ENCODE data around the gene OR11G2. TPM values are rescaled to one million over a fixed set of nuclear protein-coding genes. Genes with fewer than 3 reads are reported as not detected.

The OR11G2 gene
- polyA plus RNA-seq, 1 of the 3 experiments (the other 2 are of a cell fraction) = not detected

DNA sequence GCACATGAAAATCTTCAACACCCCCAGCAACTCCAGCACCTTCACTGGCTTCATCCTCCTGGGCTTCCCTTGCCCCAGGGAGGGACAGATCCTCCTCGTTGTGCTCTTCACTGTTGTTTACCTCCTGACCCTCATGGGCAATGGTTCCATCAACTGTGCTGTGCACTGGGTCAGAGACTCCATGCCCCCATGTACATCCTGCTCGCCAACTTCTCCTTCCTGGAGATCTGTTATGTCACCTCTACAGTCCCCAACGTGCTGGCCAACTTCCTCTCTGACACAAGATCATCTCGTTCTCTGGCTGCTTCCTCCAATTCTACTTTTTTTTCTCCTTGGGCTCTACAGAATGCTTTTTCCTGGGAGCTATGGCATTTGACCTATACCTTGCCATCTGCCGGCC, 11.5 kb upstream of the OR11G2 start:
- H3K36me3 ChIP-seq (replicated peaks in 1 of 2; ENCODE audit: control insufficient read depth in 1 of 2, insufficient read depth in 2 of 2, low read length in 1 of 2) = no peaks in the 10 kb centered on the region
- ChIA-PET POLR2A (no interaction called here), CTCF (no interaction called here)
- H3K4me1 ChIP-seq (ENCODE audit: control insufficient read depth in 1 of 2, insufficient read depth in 2 of 2, low read depth in 1 of 2, low read length in 1 of 2) = no peaks in the 10 kb centered on the region; a peak in 1 of 4 replicates
- H2AFZ ChIP-seq (ENCODE audit: low read depth) = no peak overlapping the region
- no peak overlapping the region for H3K4me3 ChIP-seq (ENCODE audit: low read depth in 2 of 2, low read length in 1 of 2)
- DNase-seq = no peak
- peaks cover 22% of the 10 kb centered on the region for H3F3A ChIP-seq (replicated peaks; ENCODE audit: insufficient read depth)
- WGBS (ENCODE audit: low lambda C conversion rate) = 27% methylated on average over 5 of the region's 5 CpGs
- no peak overlapping the region for H3K9ac ChIP-seq
- no peaks in the 10 kb centered on the region for H4K20me1 ChIP-seq (ENCODE audit: insufficient read depth)
- no peaks in the 10 kb centered on the region for H3K9me3 ChIP-seq
- no peaks in the 10 kb centered on the region for H3K79me2 ChIP-seq (ENCODE audit: insufficient read depth)
- H3K9me2 ChIP-seq = no peaks in the 10 kb centered on the region
- no peak overlapping the region for H3K4me2 ChIP-seq
- TF ChIP-seq, protein P1, sequence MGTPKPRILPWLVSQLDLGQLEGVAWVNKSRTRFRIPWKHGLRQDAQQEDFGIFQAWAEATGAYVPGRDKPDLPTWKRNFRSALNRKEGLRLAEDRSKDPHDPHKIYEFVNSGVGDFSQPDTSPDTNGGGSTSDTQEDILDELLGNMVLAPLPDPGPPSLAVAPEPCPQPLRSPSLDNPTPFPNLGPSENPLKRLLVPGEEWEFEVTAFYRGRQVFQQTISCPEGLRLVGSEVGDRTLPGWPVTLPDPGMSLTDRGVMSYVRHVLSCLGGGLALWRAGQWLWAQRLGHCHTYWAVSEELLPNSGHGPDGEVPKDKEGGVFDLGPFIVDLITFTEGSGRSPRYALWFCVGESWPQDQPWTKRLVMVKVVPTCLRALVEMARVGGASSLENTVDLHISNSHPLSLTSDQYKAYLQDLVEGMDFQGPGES (IDR thresholded peaks at IDR 0.05; ENCODE audit: low read depth, low read length) = no peak
- TF ChIP-seq TAF1 (IDR thresholded peaks at IDR 0.05; ENCODE audit: borderline replicate concordance, low read depth, low read length) (no peak), SMC3 (IDR thresholded peaks at IDR 0.05; ENCODE audit: low read depth, low read length) (no peak), YY1 (IDR thresholded peaks at IDR 0.05; ENCODE audit: low read depth) (no peak), SIN3A (IDR thresholded peaks at IDR 0.05; ENCODE audit: borderline replicate concordance, low read depth, low read length) (no peak)
- H3K27ac ChIP-seq (ENCODE audit: low read depth in 2 of 2, low read length in 1 of 2) = no peak overlapping the region
- H3K27me3 ChIP-seq (ENCODE audit: insufficient read depth) = no peaks in the 10 kb centered on the region

DNA sequence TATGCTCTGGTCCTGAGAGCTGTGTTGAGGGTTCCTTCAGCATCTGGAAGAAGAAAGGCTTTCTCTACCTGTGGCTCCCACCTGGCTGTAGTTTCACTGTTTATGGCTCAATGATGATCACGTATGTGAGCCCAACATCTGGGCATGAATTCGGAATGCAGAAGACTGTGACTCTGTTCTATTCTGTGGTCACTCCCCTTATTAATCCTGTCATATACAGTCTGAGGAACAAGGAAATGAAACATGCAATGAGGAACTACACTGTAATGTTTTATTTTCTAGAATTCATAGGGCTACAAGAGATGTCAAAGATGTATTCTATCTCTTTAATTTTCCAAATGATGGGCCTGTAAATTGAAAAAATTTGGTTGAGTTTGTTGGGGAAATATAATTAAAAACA, 10.8 kb upstream of the OR11G2 start:
- no peak overlapping the region for H3K4me3 ChIP-seq (ENCODE audit: low read depth in 2 of 2, low read length in 1 of 2)
- no peaks in the 10 kb centered on the region for H3K9me3 ChIP-seq
- H4K20me1 ChIP-seq (ENCODE audit: insufficient read depth) = no peaks in the 10 kb centered on the region
- ChIA-PET CTCF (no interaction called here), POLR2A (no interaction called here)
- H3K4me2 ChIP-seq = no peak overlapping the region
- 59% methylated on average over 2 of the region's 2 CpGs for WGBS (ENCODE audit: low lambda C conversion rate)
- H3K4me1 ChIP-seq (ENCODE audit: control insufficient read depth in 1 of 2, insufficient read depth in 2 of 2, low read depth in 1 of 2, low read length in 1 of 2) = no peaks in the 10 kb centered on the region; a peak in 1 of 4 replicates
- no peaks in the 10 kb centered on the region for H3K27me3 ChIP-seq (ENCODE audit: insufficient read depth)
- H3K36me3 ChIP-seq (replicated peaks in 1 of 2; ENCODE audit: control insufficient read depth in 1 of 2, insufficient read depth in 2 of 2, low read length in 1 of 2) = no peaks in the 10 kb centered on the region
- DNase-seq = no peak
- H2AFZ ChIP-seq (ENCODE audit: low read depth) = no peak overlapping the region
- H3K9ac ChIP-seq = no peak overlapping the region
- no peaks in the 10 kb centered on the region for H3K79me2 ChIP-seq (ENCODE audit: insufficient read depth)
- H3K9me2 ChIP-seq = no peaks in the 10 kb centered on the region
- TF ChIP-seq GATA2 (CRISPR knock-in tag; IDR thresholded peaks at IDR 0.05) (no peak), FOXJ3 (CRISPR knock-in tag; IDR thresholded peaks at IDR 0.05) (no peak), POLR2AphosphoS5 (IDR thresholded peaks at IDR 0.05; ENCODE audit: low read depth, low read length) (no peak), RAD21 (IDR thresholded peaks at IDR 0.05; ENCODE audit: low read length) (no peak), MEF2A (IDR thresholded peaks at IDR 0.05; ENCODE audit: borderline replicate concordance, low read depth) (no peak), ELF1 (IDR thresholded peaks at IDR 0.05) (no peak), TAF1 (IDR thresholded peaks at IDR 0.05; ENCODE audit: borderline replicate concordance, low read depth, low read length) (no peak)
- TF ChIP-seq, protein P2, sequence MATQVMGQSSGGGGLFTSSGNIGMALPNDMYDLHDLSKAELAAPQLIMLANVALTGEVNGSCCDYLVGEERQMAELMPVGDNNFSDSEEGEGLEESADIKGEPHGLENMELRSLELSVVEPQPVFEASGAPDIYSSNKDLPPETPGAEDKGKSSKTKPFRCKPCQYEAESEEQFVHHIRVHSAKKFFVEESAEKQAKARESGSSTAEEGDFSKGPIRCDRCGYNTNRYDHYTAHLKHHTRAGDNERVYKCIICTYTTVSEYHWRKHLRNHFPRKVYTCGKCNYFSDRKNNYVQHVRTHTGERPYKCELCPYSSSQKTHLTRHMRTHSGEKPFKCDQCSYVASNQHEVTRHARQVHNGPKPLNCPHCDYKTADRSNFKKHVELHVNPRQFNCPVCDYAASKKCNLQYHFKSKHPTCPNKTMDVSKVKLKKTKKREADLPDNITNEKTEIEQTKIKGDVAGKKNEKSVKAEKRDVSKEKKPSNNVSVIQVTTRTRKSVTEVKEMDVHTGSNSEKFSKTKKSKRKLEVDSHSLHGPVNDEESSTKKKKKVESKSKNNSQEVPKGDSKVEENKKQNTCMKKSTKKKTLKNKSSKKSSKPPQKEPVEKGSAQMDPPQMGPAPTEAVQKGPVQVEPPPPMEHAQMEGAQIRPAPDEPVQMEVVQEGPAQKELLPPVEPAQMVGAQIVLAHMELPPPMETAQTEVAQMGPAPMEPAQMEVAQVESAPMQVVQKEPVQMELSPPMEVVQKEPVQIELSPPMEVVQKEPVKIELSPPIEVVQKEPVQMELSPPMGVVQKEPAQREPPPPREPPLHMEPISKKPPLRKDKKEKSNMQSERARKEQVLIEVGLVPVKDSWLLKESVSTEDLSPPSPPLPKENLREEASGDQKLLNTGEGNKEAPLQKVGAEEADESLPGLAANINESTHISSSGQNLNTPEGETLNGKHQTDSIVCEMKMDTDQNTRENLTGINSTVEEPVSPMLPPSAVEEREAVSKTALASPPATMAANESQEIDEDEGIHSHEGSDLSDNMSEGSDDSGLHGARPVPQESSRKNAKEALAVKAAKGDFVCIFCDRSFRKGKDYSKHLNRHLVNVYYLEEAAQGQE (IDR thresholded peaks at IDR 0.05; ENCODE audit: low read depth, low read length) = no peak
- TF ChIP-seq, protein P3, sequence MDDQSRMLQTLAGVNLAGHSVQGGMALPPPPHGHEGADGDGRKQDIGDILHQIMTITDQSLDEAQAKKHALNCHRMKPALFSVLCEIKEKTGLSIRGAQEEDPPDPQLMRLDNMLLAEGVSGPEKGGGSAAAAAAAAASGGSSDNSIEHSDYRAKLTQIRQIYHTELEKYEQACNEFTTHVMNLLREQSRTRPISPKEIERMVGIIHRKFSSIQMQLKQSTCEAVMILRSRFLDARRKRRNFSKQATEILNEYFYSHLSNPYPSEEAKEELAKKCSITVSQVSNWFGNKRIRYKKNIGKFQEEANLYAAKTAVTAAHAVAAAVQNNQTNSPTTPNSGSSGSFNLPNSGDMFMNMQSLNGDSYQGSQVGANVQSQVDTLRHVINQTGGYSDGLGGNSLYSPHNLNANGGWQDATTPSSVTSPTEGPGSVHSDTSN (IDR thresholded peaks at IDR 0.05) = no peak
- H3K27ac ChIP-seq (ENCODE audit: low read depth in 2 of 2, low read length in 1 of 2) = no peak overlapping the region
- H3F3A ChIP-seq (replicated peaks; ENCODE audit: insufficient read depth) = peaks cover 22% of the 10 kb centered on the region

All from SK-N-SH (cell line).